Fibroblast of upper back skin (primary cell): Measurements from ENCODE around the gene PDE7B.
A peak's percentile ranks its signal among the peaks of the same experiment; 100 is the strongest.
"Not testable (repeated sequence)": the region's sequence is repeated elsewhere in the genome, so short reads cannot be mapped to it uniquely, and the experiment has no call there.

Source experiments
- DNase-seq: peaks from one replicate; pipeline ENCODE4 v3.0.0-alpha.2; 2013

PDE7B gene

DNA sequence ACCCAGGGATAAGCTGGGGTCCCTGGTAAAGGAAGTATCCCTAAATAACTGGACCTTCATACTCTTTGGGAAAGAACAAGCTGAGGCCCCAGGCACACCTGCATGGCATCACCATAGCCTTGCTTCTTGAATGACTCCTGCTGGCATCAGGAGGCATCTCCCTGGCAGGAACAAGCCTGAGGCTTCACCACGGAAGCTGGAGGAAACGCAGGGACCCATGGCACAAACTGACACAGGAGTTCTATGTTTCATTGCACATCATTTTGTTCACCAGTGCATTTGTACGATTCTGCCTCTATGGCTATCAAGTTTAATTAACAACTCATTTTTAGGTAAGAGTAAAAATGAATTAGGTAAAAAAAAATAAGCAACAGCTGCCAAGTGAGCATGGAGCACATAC lies 619 bp upstream of the PDE7B start:
- DNase-seq, result no peak

DNA sequence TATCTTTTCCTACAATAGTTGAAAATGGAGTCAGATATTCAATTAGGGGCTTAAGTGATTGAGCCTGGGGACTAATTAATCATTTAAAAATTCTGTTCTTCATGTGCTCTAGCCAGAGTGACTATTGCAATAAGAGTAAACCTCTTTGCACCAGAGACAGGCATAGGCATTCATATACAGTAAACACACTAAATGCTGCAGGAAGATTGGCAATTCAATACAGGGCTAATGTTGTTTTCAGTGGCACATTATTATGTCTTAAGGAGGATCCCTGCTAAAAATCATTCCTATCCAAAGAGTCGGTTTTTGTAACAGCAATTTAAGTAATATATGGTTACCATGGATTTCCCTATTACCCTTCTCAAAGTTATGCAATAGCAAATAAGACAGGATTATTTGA lies 1.2 kb downstream of the PDE7B start:
- DNase-seq, result no peak

DNA sequence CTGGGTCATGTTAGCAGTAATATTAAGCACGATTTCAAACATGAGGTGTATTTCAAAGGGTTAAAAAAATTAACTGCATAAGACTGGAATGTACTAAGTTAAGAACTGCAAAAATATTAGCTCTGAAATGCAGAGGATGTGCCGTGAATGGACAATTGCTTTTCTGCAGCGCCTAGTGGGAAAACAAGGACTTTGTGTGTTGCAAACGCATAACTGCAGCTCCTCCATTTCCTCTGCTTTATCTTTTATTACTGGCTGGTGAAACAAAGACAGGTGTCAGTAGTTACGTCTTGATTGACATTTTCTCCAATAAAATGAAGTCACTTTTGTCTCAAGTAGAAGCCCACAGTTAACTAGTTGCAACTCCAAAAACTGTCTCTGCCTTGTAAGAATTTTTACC lies 1.7 kb downstream of the PDE7B start:
- DNase-seq, result peak; percentile 47

- no peak for DNase-seq
These were observed 2.5 kb downstream of the PDE7B start for GRCh38 chr6:135853986-135854385.

DNA sequence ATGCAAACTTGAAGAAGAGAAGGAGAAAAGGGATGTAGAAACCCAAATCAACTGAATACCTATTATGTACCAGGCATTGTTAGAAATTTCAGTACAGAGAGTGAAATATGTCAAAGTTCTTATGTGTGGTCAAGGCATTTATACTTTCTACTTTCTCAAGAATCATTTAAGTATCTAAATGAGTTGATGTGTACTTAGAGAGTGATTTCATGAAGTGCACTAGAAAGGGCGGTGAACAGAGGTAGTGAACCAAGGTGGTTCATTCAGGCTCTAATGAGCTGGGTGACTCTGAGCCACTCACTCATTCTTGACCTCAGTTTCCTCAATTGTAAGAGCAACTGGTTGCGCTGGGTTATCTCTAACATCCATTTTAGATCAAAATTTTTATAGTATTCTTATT lies 3.3 kb downstream of the PDE7B start:
- DNase-seq, result no peak

DNA sequence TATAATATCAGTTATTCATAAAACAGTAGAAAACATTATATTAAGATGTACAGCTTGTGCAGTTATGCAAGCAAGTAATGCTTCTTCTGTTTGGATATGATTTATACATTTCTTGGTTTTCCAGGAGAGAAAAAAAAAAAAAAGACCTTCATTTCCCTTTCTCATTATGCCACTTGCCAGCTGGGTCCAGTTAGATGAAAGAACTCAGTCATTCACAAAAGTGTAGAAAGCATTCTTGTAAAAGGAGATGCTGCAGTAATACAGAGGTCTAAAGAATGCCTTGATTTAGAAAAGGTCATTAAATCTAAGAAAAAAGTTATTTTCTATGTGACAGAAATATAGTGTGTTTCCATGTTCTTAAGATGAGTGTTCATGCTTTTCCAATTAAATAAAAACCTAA lies 7.4 kb downstream of the PDE7B start:
- no peak for DNase-seq

DNA sequence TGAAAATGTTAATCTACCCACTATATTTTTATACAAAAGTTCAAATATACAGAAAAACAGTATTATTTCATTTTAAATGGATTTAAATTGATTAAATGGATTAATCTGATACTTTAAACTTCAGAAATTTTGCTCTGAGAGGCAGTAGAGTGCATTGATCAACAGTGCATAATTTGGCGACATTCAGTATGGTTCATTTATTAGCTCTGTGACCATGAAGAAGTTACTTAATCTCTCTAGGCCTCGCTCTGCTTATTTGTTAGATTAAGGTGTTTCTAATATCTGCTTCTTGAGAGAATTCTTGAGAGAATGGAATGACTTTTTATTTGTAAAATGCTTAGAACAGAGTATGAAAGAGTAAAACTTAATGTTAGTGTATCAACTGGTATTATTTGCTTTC lies 8.9 kb downstream of the PDE7B start:
- DNase-seq, result no peak

DNA sequence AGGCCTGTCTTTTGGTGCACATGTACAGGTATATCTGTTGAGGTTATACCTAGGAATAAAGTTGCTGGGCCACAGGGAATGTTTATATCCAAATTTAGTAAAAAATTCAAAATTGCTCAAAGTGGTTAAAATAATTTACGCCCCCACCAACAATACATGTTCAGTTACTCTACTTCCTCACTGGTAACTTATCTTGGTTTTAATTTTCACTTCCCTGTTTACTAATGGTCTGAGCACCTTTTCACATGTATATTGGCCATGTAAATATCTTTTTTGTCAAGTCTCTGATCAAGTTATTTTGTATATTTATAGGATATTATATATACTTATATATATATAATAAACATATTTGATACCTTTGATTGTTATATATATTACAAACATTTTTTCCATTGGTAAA lies 9.7 kb downstream of the PDE7B start:
- DNase-seq, result no peak

GRCh38 chr6:135864929-135865328 lies 13.4 kb downstream of the PDE7B start:
- not testable (repeated sequence) for DNase-seq

DNA sequence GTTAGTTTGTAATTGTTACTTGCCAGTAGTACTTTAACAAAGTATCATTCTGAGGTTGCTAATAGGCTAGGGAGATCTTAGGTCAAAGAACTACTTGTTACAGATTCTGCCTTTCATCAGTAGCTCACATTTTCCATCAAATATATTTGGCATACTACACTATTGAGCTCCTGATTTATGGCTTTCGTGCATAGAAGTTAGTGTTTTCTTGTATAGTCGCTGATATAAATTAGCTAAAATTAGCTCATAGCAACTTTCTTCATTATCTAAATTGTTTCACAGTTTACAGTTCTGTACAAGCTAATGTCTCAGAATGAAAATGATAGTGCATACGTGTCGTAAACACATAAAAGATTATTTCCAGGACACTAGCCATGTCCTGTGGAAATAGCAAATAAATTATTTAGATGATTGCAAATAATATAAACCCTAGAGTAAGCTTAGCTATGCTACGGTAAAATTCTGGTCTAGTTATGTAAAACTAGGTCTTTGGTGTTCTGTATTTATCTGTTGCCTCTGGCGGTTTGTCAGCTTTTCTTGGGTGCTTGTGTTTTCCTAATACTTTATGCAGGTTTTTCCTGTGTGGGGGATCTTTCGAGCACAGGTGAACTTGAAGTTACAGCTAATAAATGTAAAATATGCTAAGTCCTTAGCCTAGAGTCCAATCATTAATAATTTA lies 15.1 kb downstream of the PDE7B start:
- DNase-seq, result no peak

DNA sequence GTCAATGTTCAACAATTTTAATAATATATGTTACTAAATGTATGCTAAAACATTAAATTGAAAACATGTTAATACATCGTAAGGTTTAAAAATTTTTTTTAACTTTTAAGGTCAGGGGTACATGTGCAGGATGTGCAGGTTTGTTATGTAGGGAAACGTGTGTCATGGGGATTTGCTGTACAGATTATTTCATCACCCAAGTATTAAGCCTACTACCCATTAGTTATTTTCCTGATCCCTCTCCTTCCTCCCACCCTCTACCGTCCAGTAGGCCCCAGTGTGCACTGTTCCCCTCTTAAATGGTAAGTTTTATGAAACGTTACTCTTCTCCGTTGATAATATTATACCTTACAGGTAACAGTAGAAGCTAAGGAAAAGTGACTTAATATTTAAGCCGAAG lies 15.8 kb downstream of the PDE7B start:
- DNase-seq, result no peak

DNA sequence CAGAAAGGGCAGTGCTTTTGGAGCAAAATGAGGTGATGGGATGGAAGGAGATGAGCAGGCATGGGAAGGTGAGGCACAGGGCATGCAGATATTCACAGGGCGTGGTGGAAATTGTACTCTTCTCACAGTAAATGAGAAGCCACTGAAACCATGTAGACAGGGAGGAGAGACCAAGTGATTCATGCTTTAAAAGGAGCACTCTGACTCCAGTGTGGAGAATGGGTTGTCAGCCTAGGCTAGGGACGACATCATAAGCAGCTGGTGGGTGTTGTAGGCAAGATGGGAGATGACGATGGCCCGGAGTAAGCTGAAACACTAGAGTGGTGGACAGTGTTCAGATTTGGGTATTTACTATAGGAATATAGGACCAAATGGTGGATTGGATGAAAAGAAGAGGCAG lies 18.4 kb downstream of the PDE7B start:
- no peak for DNase-seq

- peak; percentile 97 for DNase-seq
These were observed 19.2 kb downstream of the PDE7B start for GRCh38 chr6:135870722-135871121.

- peak; percentile 71 for DNase-seq
These were observed 19.8 kb downstream of the PDE7B start for GRCh38 chr6:135871296-135871695.

GRCh38 chr6:135871878-135872277 lies 20.4 kb downstream of the PDE7B start:
- DNase-seq, result peak; percentile 74

DNA sequence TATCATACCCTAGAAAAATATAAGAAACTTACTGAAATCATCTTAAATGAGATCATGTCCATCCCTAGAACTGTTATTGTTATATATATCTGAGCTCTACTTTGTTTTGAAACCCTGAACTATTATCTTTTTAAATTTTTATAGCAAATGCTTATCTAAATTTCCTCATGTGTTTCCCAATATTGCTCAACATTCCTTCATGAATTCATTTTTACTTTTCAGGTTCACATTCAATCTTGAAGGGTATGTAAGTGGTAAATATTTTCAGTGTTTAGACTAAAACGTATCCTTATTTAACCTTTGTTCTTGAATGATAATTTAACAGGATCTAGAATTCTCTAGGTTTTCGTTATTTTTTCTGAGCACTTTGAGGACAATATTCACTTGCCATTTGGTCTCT lies 23.9 kb downstream of the PDE7B start:
- DNase-seq, result no peak

- DNase-seq, result no peak
These were observed 24.6 kb downstream of the PDE7B start for GRCh38 chr6:135876058-135876457.

DNA sequence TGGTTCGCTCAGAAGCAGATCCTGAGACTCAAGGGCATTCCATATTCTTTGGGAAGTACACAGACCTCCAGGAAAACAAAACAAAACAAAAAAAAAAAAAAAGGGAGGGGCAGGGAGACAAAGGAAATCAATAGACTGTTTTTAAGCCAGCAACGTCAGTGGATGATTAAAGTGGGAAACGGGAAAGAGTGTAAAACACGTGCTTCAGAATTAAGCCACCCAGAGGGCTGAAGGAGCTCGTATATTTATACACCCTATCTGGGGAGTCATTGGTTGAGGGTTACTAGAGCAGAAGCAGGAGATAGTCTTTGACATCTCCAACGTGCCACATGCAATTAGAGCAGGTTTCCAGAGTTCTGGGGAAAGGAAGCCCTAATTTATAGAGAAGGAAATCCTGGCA lies 26.2 kb downstream of the PDE7B start:
- DNase-seq, result no peak

DNA sequence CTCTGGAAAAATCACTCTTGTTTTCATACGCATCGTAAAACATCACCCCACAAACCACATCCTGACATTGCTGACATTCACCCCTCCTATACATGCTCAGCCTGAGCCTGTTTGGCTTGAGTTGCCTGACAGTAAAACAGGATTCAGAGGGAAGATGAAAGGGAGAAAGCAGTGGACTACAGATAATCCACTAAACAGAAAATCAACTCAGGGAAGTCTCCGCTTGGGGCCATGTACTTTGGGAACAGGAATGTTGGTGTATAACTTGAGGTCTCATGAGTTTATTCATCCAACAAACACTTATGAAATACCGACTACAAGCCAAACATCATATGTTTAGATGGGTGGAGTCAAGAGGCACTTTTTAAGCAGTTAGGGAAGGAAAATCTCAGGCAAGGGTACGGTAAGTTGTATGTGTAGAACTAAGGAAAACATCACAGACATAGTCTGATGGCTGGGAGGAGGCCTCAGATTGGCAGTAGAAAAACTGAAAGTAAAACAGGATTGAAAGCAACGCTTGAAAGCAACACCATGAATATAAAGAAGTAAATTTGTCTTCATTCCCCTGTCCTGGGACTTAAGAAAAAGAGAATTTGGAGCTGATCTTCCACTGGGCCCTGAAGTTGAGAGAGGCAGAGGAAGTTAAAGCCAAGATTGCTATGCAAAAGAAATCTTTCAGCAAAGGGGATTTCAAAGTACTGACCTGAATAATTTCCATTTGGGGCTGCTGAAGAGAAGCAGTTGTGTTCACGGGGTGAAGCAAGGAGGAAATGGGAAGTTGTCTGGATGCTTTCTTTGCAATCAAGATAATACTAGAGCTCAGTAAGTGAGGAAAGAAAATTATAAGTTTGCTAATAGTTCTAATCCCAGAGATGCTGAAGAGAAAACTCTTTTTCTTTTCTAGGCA lies 28.8 kb downstream of the PDE7B start:
- DNase-seq, result peak; percentile 85

- DNase-seq, result peak; percentile 80
These were observed 31.5 kb downstream of the PDE7B start for GRCh38 chr6:135883045-135883444.

- no peak for DNase-seq
These were observed 32.0 kb downstream of the PDE7B start for GRCh38 chr6:135883536-135883935.

DNA sequence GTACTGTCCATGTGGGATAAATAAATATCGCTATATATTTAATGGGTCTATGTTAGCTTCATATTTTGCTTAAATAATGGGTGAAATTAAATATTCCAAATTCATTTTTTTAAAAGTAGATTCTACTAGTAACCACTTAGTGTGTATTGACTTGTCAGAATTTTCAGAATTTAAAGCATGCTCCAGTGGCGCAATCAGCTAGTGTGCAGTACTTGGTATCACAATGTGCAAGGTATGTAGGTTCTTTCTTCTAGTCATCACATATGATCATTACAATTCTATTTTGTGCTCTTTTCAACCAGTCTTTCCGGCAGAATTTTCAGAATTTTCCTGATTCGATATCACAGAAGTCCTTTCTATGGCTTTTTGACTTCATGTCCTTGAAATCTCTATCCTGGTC lies 32.6 kb downstream of the PDE7B start:
- peak; percentile 45 for DNase-seq

- DNase-seq, result no peak
These were observed 35.6 kb downstream of the PDE7B start for GRCh38 chr6:135887069-135887468.

DNA sequence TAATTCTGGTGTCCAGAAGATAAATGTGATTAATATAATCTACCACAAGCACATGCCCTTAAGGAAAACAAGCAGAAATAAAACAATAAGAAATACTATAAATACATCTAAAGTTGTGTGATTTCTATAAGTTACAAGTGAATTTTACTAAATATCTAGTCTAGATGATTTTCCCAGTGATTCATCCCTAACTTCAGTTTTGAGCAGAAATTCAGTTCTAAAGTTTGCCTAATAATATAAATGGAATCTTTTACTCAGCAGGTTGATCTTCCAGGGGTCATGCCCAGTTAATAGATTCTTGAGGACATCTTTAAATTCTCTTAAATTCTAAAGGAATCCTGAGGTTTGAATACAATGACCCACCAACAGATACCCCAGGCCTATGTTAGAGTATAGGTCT lies 37.3 kb downstream of the PDE7B start:
- no peak for DNase-seq

DNA sequence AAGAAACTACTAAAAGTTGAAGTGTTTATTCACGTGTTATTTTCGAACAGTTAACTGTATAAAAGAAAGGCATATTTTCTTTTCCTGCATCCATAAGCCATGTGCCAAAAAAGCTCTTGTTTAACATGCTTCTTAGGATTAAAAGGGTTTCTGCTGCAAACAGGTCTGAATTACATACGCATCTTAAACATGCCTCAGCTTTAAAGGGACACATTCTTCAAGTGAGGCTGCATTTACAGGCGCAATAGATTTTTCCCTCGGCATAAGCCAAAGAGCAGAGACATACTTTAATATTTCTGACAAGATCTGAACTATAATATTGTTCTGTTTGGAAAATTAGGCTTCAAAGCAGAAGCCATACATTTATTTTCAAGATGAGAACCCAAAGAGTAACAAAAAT lies 39.4 kb downstream of the PDE7B start:
- no peak for DNase-seq
